KMS-11 (cell line): ENCODE results near the gene CEP290.
A peak's percentile ranks its signal among the peaks of the same experiment; 100 is the strongest.

Source experiments
- H2AFZ ChIP-seq: fragments of 200-600 bp; sonication (generic); 2 replicates; pipeline ENCODE4 v1.6.1; 2016; ENCODE audit warnings: antibody characterized with exemption, mixed run types, low read depth
- H3K27ac ChIP-seq: fragments of 200-600 bp; sonication (generic); 2 replicates; pipeline ENCODE4 v1.6.1; 2016; ENCODE audit warnings: mild to moderate bottlenecking, mixed run types
- H3K27me3 ChIP-seq: fragments of 200-600 bp; sonication (generic); 2 replicates; pipeline ENCODE4 v1.6.1; 2017; ENCODE audit warnings: mild to moderate bottlenecking, low read depth, mixed run types, moderate library complexity; ENCODE audit not compliant: insufficient read depth
- H3K36me3 ChIP-seq: fragments of 200-600 bp; sonication (generic); 2 replicates; pipeline ENCODE4 v1.6.1; 2017; ENCODE audit warnings: mild to moderate bottlenecking, mixed run types; ENCODE audit not compliant: insufficient read depth
- H3K4me1 ChIP-seq: fragments of 200-600 bp; sonication (generic); 2 replicates; pipeline ENCODE4 v1.6.1; 2016; ENCODE audit warnings: mild to moderate bottlenecking, low read depth, mixed run types; ENCODE audit not compliant: poor library complexity, severe bottlenecking
- H3K4me2 ChIP-seq: fragments of 200-600 bp; sonication (generic); 2 replicates; pipeline ENCODE4 v1.7.0; 2016; ENCODE audit warnings: mild to moderate bottlenecking, mixed run types
- H3K4me3 ChIP-seq: fragments of 200-600 bp; sonication (generic); IDR thresholded peaks from 2 replicates; pipeline ENCODE4 v1.6.1; 2017; ENCODE audit warnings: low read depth, low read length, mixed read lengths; ENCODE audit not compliant: insufficient read depth
- H3K79me2 ChIP-seq: fragments of 200-600 bp; sonication (generic); 2 replicates; pipeline ENCODE4 v1.6.1; 2016; ENCODE audit warnings: low read depth, mixed run types; ENCODE audit not compliant: insufficient read depth
- H3K9ac ChIP-seq: fragments of 200-600 bp; sonication (generic); 2 replicates; pipeline ENCODE4 v1.6.1; 2016; ENCODE audit warnings: mild to moderate bottlenecking, mixed run types
- H4K20me1 ChIP-seq: fragments of 200-600 bp; sonication (generic); 2 replicates; pipeline ENCODE4 v1.6.1; 2016; ENCODE audit warnings: mild to moderate bottlenecking, mixed run types; ENCODE audit not compliant: insufficient read depth
- CTCF ChIP-seq: fragments of 200-600 bp; sonication (generic); conservative IDR thresholded peaks from 2 replicates; pipeline ENCODE4 v1.6.1; 2017; ENCODE audit warnings: low read depth, mild to moderate bottlenecking, antibody characterized with exemption, low read length, moderate library complexity, mixed read lengths

CEP290 gene

GRCh38 chr12:88111074-88111652, 30.7 kb downstream of the CEP290 start:
- Histone ChIP-seq H3K4me1 (peaks cover 9% of the 10 kb centered on the region), H3K27me3 (no peaks in the 10 kb centered on the region), H3K79me2 (no peaks in the 10 kb centered on the region), H4K20me1 (no peaks in the 10 kb centered on the region), H3K36me3 (no peaks in the 10 kb centered on the region), H3K4me3 (no peak overlapping the region), H3K9ac (no peak overlapping the region), H3K27ac (no peak overlapping the region), H3K4me2 (peak overlapping the region; percentile 71; the same call in 1 of the 2 replicates), H2AFZ (peak overlapping the region; percentile 34; the same call in 1 of the 2 replicates)
- peak; percentile 66 for TF ChIP-seq CTCF

GRCh38 chr12:88108021-88108420, 33.9 kb downstream of the CEP290 start:
- no peaks in the 10 kb centered on the region for H3K27me3 ChIP-seq
- no peak overlapping the region for H2AFZ ChIP-seq
- no peak for TF ChIP-seq CTCF
- no peak overlapping the region for H3K9ac ChIP-seq
- H3K27ac ChIP-seq: no peak overlapping the region
- H3K4me2 ChIP-seq: no peak overlapping the region
- no peak overlapping the region for H3K4me3 ChIP-seq
- no peaks in the 10 kb centered on the region for H4K20me1 ChIP-seq
- no peaks in the 10 kb centered on the region for H3K79me2 ChIP-seq
- H3K36me3 ChIP-seq: no peaks in the 10 kb centered on the region
- peaks cover 9% of the 10 kb centered on the region for H3K4me1 ChIP-seq

- H3K27me3 ChIP-seq: no peaks in the 10 kb centered on the region
- H3K4me3 ChIP-seq: no peak overlapping the region
- H3K27ac ChIP-seq: no peak overlapping the region
- no peaks in the 10 kb centered on the region for H3K36me3 ChIP-seq
- TF ChIP-seq CTCF: no peak
- H2AFZ ChIP-seq: no peak overlapping the region
- H3K4me2 ChIP-seq: no peak overlapping the region
- H4K20me1 ChIP-seq: no peaks in the 10 kb centered on the region
- H3K79me2 ChIP-seq: no peaks in the 10 kb centered on the region
- H3K4me1 ChIP-seq: no peaks in the 10 kb centered on the region
- H3K9ac ChIP-seq: no peak overlapping the region
Observed at GRCh38 chr12:88093573-88093972, 48.3 kb downstream of the CEP290 start.

GRCh38 chr12:88092771-88093170, 49.1 kb downstream of the CEP290 start:
- Histone ChIP-seq H3K27ac (no peak overlapping the region), H4K20me1 (no peaks in the 10 kb centered on the region), H3K4me3 (no peak overlapping the region), H3K9ac (no peak overlapping the region), H3K79me2 (no peaks in the 10 kb centered on the region), H2AFZ (no peak overlapping the region), H3K4me1 (no peaks in the 10 kb centered on the region), H3K27me3 (no peaks in the 10 kb centered on the region), H3K36me3 (no peaks in the 10 kb centered on the region), H3K4me2 (no peak overlapping the region)
- no peak for TF ChIP-seq CTCF
